WTC11 (cell line): ENCODE results near the gene BASP1. TPM values are rescaled to one million over a fixed set of nuclear protein-coding genes. Genes with fewer than 3 reads are reported as not detected.

Experiments
- ATAC-seq: fragments of 200-7000 bp; cut with Tn5 transposase; 2 replicates; pipeline ENCODE4 v1.10.0; 2021; ENCODE audit warnings: mild to moderate bottlenecking, moderate library complexity
- CTCF ChIA-PET: fragments of 300-600 bp; sonication (Branson Sonifier 250); formaldehyde crosslinking; loops from one replicate; lab custom pipeline; 2021; ENCODE audit warnings: antibody characterized with exemption; lab: Charles Lee
- POLR2A ChIA-PET: fragments of 350-600 bp; sonication (Branson Sonifier 250); formaldehyde crosslinking; loops from one replicate; lab custom pipeline; 2021; ENCODE audit warnings: antibody characterized with exemption; lab: Charles Lee
- DNase-seq: peaks from one replicate; pipeline ENCODE4 v3.0.0; 2021; ENCODE audit warnings: low spot score
- H3K27ac Mint-ChIP-seq: 2 replicates; pipeline ENCODE4 v1.8.0; 2021; ENCODE audit warnings: mixed read lengths
- H3K27me3 Mint-ChIP-seq: 2 replicates; pipeline ENCODE4 v1.8.0; 2021; ENCODE audit warnings: low read depth, mild to moderate bottlenecking, moderate library complexity, mixed read lengths
- H3K36me3 Mint-ChIP-seq: 2 replicates; pipeline ENCODE4 v1.8.0; 2021; ENCODE audit warnings: mixed read lengths
- H3K4me1 Mint-ChIP-seq: 2 replicates; pipeline ENCODE4 v1.8.0; 2022; ENCODE audit warnings: mixed read lengths
- H3K4me3 Mint-ChIP-seq: 2 replicates; pipeline ENCODE4 v1.8.0; 2021; ENCODE audit warnings: mild to moderate bottlenecking, moderate library complexity, mixed read lengths
- H3K9me3 Mint-ChIP-seq: 2 replicates; pipeline ENCODE4 v1.8.0; 2021; ENCODE audit warnings: mixed read lengths
- CREB1 ChIP-seq: sonication (generic); formaldehyde crosslinking; IDR thresholded peaks from 2 replicates; pipeline ENCODE4 v1.8.0; 2023; ENCODE audit warnings: mild to moderate bottlenecking, missing genetic modification reagents
- E2F4 ChIP-seq: sonication (generic); formaldehyde crosslinking; IDR thresholded peaks from 2 replicates; pipeline ENCODE4 v1.8.1; 2022; ENCODE audit warnings: low read depth, mild to moderate bottlenecking, moderate library complexity, missing genetic modification reagents, borderline replicate concordance
- ERG ChIP-seq: fragments of 250-450 bp; sonication (Bioruptor Pico); IDR thresholded peaks from 2 replicates; pipeline ENCODE4 v1.8.0; 2021; ENCODE audit warnings: mild to moderate bottlenecking
- FOXK1 ChIP-seq: sonication (generic); formaldehyde crosslinking; IDR thresholded peaks from 2 replicates; pipeline ENCODE4 v1.8.0; 2022; ENCODE audit warnings: mild to moderate bottlenecking, moderate library complexity, missing genetic modification reagents
- JUN ChIP-seq: sonication (generic); formaldehyde crosslinking; IDR thresholded peaks from 2 replicates; pipeline ENCODE4 v1.8.0; 2023; ENCODE audit warnings: mild to moderate bottlenecking, missing genetic modification reagents
- NFE2L1 ChIP-seq: sonication (generic); formaldehyde crosslinking; IDR thresholded peaks from 2 replicates; pipeline ENCODE4 v1.8.1; 2023; ENCODE audit warnings: missing genetic modification reagents
- NR2C2 ChIP-seq: sonication (generic); formaldehyde crosslinking; IDR thresholded peaks from 2 replicates; pipeline ENCODE4 v1.8.0; 2022; ENCODE audit warnings: mild to moderate bottlenecking, missing genetic modification reagents
- PREB ChIP-seq: sonication (generic); formaldehyde crosslinking; IDR thresholded peaks from 2 replicates; pipeline ENCODE4 v1.8.1; 2022; ENCODE audit warnings: mild to moderate bottlenecking, missing genetic modification reagents, moderate library complexity, borderline replicate concordance
- RELA ChIP-seq: sonication (generic); formaldehyde crosslinking; IDR thresholded peaks from 2 replicates; pipeline ENCODE4 v1.8.1; 2022; ENCODE audit warnings: missing genetic modification reagents, mild to moderate bottlenecking, borderline replicate concordance
- RORB ChIP-seq: fragments of 250-450 bp; sonication (Bioruptor Pico); IDR thresholded peaks from 2 replicates; pipeline ENCODE4 v1.9.0; 2021; ENCODE audit warnings: mild to moderate bottlenecking
- SOX15 ChIP-seq: fragments of 250-450 bp; sonication (Bioruptor Pico); IDR thresholded peaks from 2 replicates; pipeline ENCODE4 v1.9.0; 2021; ENCODE audit warnings: mild to moderate bottlenecking
- TEAD4 ChIP-seq: sonication (generic); formaldehyde crosslinking; IDR thresholded peaks from 2 replicates; pipeline ENCODE4 v1.8.0; 2022; ENCODE audit warnings: mild to moderate bottlenecking, missing genetic modification reagents
- ZNF512 ChIP-seq: sonication (generic); formaldehyde crosslinking; IDR thresholded peaks from 2 replicates; pipeline ENCODE4 v1.8.1; 2022; ENCODE audit warnings: missing genetic modification reagents, borderline replicate concordance
- ZNF532 ChIP-seq: fragments of 250-450 bp; sonication (Bioruptor Pico); IDR thresholded peaks from 2 replicates; pipeline ENCODE4 v1.9.0; 2021; ENCODE audit warnings: mild to moderate bottlenecking, borderline replicate concordance
- total RNA-seq: library from RNA; stranded (reverse); gene quantifications from 3 replicates; pipeline ENCODE4 v1.2.3, GENCODE V29; 2021
- TF ChIP-seq, protein P1 (sequence below): sonication (generic); formaldehyde crosslinking; IDR thresholded peaks from 2 replicates; pipeline ENCODE4 v1.8.0; 2023; ENCODE audit warnings: missing genetic modification reagents, mild to moderate bottlenecking, borderline replicate concordance
- TF ChIP-seq, protein P2 (sequence below): sonication (generic); formaldehyde crosslinking; IDR thresholded peaks from 2 replicates; pipeline ENCODE4 v1.8.0; 2023; ENCODE audit warnings: missing genetic modification reagents
- TF ChIP-seq, protein P3 (sequence below): sonication (generic); formaldehyde crosslinking; IDR thresholded peaks from 2 replicates; pipeline ENCODE4 v1.8.1; 2023; ENCODE audit warnings: mild to moderate bottlenecking, missing genetic modification reagents, moderate library complexity
- TF ChIP-seq, protein P4 (sequence below): sonication (generic); formaldehyde crosslinking; IDR thresholded peaks from 2 replicates; pipeline ENCODE4 v1.8.0; 2022; ENCODE audit warnings: mild to moderate bottlenecking, missing genetic modification reagents

BASP1 gene
- total RNA-seq, 1 experiment from 2014 or later: 108 TPM

DNA sequence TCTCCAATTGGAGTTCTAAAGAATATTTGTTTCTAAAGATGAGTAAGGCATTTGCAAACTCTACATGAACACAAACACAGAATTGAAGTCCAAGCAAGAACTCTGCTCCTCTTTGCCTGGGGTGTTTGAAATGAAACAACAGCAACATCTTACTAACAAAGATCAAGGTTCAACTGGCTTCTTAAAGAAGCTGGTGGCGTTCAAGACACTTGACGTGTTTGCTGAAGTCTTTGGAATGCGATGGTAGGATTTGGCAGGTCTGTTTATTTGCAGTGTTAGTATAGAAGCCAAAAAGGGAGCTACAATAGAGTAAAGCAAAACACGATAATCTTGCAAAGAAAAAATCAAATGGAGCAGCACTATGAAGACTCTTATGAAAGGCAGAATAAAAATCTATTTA lies 94.9 kb downstream of the BASP1 start:
- peaks cover 34% of the 10 kb centered on the region for H3K4me1 Mint-ChIP-seq
- H3K36me3 Mint-ChIP-seq: no peaks in the 10 kb centered on the region
- ChIA-PET CTCF (no interaction called here), POLR2A (no interaction called here)
- TF ChIP-seq ZNF532 (CRISPR knock-in tag): no peak
- TF ChIP-seq, protein P1, sequence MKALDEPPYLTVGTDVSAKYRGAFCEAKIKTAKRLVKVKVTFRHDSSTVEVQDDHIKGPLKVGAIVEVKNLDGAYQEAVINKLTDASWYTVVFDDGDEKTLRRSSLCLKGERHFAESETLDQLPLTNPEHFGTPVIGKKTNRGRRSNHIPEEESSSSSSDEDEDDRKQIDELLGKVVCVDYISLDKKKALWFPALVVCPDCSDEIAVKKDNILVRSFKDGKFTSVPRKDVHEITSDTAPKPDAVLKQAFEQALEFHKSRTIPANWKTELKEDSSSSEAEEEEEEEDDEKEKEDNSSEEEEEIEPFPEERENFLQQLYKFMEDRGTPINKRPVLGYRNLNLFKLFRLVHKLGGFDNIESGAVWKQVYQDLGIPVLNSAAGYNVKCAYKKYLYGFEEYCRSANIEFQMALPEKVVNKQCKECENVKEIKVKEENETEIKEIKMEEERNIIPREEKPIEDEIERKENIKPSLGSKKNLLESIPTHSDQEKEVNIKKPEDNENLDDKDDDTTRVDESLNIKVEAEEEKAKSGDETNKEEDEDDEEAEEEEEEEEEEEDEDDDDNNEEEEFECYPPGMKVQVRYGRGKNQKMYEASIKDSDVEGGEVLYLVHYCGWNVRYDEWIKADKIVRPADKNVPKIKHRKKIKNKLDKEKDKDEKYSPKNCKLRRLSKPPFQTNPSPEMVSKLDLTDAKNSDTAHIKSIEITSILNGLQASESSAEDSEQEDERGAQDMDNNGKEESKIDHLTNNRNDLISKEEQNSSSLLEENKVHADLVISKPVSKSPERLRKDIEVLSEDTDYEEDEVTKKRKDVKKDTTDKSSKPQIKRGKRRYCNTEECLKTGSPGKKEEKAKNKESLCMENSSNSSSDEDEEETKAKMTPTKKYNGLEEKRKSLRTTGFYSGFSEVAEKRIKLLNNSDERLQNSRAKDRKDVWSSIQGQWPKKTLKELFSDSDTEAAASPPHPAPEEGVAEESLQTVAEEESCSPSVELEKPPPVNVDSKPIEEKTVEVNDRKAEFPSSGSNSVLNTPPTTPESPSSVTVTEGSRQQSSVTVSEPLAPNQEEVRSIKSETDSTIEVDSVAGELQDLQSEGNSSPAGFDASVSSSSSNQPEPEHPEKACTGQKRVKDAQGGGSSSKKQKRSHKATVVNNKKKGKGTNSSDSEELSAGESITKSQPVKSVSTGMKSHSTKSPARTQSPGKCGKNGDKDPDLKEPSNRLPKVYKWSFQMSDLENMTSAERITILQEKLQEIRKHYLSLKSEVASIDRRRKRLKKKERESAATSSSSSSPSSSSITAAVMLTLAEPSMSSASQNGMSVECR (CRISPR knock-in tag): no peak
- no peak for TF ChIP-seq E2F4 (CRISPR knock-in tag)
- no peak for TF ChIP-seq NFE2L1 (CRISPR knock-in tag)
- peaks cover 4% of the 10 kb centered on the region for H3K9me3 Mint-ChIP-seq
- H3K27ac Mint-ChIP-seq: no peak overlapping the region
- ATAC-seq: no peak
- no peaks in the 10 kb centered on the region for H3K27me3 Mint-ChIP-seq
- DNase-seq: no peak
- no peak overlapping the region for H3K4me3 Mint-ChIP-seq

DNA sequence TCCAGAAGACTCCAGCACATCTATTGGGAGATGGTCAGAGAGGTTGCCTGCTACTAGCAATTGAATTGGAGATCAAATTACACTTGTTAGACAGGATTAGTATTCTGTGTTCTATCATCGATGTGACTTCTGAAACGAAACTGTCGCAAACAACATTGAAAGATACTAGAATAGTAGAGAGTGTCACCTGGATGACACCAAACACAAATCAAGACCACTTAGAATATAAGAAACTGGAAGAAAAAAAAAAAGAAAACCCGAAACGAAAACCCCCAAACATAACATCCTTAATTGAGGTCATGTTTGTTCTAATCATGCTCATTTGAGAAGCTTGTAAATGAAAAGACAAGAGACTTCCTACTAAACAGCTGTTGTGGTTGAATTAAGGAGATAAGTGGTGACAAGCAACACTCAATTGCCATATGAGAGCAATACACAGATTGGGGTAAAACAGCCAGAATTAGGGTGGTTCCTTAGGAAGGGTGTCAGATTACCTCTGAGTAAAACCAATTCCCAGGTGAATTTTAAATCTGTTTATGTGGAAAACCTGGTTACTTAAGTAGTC lies 97.6 kb downstream of the BASP1 start:
- H3K27ac Mint-ChIP-seq: peak overlapping the region; percentile 80; the same call in 1 of the 2 replicates
- H3K27me3 Mint-ChIP-seq: no peaks in the 10 kb centered on the region
- H3K4me1 Mint-ChIP-seq: peaks cover 31% of the 10 kb centered on the region
- H3K36me3 Mint-ChIP-seq: no peaks in the 10 kb centered on the region
- CTCF ChIA-PET: no interaction called here
- ATAC-seq: peak; percentile 38; the same call in 1 of the 2 replicates
- DNase-seq: no peak
- peak overlapping the region; percentile 21; the same call in 1 of the 2 replicates for H3K4me3 Mint-ChIP-seq
- POLR2A ChIA-PET: interaction anchor here (0.5 kb wide), 1 partner anchor 41 kb away, joined by 4 read pairs; no protein-coding TSS in a partner anchor
- no peaks in the 10 kb centered on the region for H3K9me3 Mint-ChIP-seq
- no peak for TF ChIP-seq ERG (CRISPR knock-in tag)
- no peak for TF ChIP-seq JUN (CRISPR knock-in tag)
- TF ChIP-seq CREB1 (CRISPR knock-in tag): no peak
- no peak for TF ChIP-seq NR2C2 (CRISPR knock-in tag)
- TF ChIP-seq, protein P2, sequence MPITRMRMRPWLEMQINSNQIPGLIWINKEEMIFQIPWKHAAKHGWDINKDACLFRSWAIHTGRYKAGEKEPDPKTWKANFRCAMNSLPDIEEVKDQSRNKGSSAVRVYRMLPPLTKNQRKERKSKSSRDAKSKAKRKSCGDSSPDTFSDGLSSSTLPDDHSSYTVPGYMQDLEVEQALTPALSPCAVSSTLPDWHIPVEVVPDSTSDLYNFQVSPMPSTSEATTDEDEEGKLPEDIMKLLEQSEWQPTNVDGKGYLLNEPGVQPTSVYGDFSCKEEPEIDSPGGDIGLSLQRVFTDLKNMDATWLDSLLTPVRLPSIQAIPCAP (CRISPR knock-in tag): no peak
- no peak for TF ChIP-seq RORB (CRISPR knock-in tag)
- TF ChIP-seq TEAD4: no peak
- TF ChIP-seq, protein P3, sequence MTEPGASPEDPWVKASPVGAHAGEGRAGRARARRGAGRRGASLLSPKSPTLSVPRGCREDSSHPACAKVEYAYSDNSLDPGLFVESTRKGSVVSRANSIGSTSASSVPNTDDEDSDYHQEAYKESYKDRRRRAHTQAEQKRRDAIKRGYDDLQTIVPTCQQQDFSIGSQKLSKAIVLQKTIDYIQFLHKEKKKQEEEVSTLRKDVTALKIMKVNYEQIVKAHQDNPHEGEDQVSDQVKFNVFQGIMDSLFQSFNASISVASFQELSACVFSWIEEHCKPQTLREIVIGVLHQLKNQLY (CRISPR knock-in tag): no peak
- no peak for TF ChIP-seq FOXK1 (CRISPR knock-in tag)
- no peak for TF ChIP-seq PREB (CRISPR knock-in tag)
- TF ChIP-seq ZNF512: no peak
- TF ChIP-seq, protein P4, sequence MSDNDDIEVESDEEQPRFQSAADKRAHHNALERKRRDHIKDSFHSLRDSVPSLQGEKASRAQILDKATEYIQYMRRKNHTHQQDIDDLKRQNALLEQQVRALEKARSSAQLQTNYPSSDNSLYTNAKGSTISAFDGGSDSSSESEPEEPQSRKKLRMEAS (CRISPR knock-in tag): no peak
- TF ChIP-seq SOX15 (CRISPR knock-in tag): no peak
- TF ChIP-seq RELA (CRISPR knock-in tag): no peak
